NCI-H226 (cell line): ENCODE measurements around the gene PRRT1B.
"Not testable (repeated sequence)": the region's sequence is repeated elsewhere in the genome, so short reads cannot be mapped to it uniquely, and the experiment has no call there.

Experiments used
- DNase-seq: peaks from one replicate; pipeline ENCODE4 v3.0.0-alpha.2; 2015

The PRRT1B gene

DNA sequence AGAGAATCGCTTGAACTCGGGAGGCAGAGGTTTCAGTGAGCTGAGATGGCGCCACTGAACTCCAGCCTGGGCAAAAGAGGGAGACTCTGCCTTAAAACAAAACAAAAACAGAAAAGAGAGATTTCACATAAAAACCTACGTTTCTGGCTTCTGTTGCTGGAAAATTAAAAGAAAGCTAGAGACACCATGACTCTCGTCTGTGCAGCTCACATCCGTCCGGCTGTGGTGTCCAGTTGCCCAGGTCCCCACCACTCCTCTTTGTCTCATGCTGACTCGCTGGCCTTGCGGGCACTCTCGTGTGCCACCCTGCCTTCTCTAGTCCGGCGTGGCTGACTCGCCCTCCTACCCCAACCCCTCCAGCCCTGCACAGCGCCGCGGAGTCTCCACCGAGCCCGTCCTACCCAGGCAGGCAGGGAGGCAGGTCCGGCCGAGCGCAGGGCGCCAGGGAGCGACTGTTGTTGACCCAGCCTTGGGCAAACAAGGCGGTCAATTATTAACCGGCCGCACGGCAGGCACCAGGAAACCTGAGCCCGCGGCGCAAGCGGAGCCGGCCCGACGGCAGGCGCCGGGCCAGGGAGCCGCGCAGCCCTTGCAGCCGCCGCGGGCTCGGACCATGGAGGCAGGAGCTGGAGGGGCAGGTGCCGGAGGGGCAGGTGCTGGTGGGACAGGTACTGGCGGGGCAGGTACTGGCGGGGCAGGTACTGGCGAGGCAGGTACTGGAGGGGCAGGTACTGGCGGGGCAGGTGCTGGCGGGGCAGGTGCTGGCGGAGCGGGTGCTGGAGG is at the start of gene PRRT1B:
Gene PRRT1B (plus strand): TSS at position 521 of the 783 bp plus-strand sequence. CDS start 93 bp downstream, at position 614.
- no peak for DNase-seq

DNA sequence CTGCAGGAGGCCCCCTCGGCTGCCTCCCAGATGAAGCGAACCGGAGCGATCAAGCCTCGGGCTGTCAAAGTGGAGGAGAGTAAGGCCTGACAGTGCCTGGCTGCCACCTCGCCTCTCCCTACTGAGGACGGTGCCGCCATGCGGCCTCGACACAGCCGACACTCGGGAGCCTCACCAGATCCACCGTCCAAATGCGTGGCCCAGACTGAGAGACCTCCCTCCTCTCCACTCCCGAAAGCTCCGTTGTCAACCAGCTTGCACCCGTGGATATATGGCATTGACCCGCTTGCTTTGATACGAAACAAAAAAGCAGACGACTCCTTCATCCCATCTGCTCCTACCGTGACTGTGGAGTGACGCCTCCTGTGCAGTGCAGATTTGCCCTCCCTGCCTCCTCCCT is 49.5 kb upstream of the PRRT1B start:
- no peak for DNase-seq

- no peak for DNase-seq
Measured at GRCh38 chr9:131496844-131497405, 48.4 kb upstream of the PRRT1B start.

- no peak for DNase-seq
Measured at GRCh38 chr9:131499254-131499767, 46.0 kb upstream of the PRRT1B start.

- DNase-seq: no peak
Measured at GRCh38 chr9:131500377-131500776, 44.9 kb upstream of the PRRT1B start.

GRCh38 chr9:131500939-131501541 is 44.3 kb upstream of the PRRT1B start:
- DNase-seq: peak; percentile 61

- DNase-seq: peak; percentile 77
Measured at GRCh38 chr9:131502781-131503625, 42.3 kb upstream of the PRRT1B start, which contains the start of gene POMT1. Gene POMT1, plus strand, starts transcription at chr9:131502918. Its CDS starts 1,301 bp downstream, at chr9:131504219.

- DNase-seq: no peak
Measured at GRCh38 chr9:131503626-131504465, 41.5 kb upstream of the PRRT1B start.

DNA sequence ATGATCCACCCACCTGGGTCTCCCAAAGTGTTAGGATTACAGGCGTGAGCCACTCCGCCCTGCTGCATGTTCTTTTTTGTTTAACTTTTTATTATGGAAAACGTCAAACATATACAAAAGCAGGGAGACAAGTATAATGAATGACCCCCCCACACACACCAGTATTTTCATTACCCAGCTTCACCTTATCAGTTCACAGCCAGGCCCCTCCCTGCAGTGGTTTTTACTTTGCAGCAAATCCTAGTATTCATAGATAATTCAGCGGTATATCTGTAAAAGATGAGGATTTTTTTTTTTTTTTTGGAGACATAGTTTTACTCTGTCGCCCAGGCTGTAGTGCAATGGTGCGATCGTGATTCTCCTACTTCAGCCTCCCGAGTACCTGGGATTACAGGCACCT is 40.3 kb upstream of the PRRT1B start:
- no peak for DNase-seq

DNA sequence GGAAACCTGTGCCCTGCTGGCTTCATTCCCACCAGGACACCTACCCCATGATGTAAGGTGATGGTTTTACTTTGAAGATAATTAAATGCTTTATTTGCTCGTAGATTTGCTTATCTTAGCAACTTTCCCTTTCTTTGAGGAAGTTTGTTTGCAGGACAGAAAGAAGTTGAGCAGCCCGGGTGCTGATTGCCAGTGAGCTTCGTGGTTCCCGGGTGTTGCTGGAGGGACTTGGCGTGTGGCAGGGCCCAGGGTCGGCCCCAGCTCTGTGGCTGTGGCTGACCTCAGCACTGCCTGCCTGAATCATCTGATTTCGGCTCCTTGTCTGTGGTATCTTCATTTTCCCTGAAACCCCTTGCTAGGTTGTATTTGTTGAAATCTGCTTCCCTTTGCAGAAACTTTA is 33.9 kb upstream of the PRRT1B start:
- DNase-seq: no peak

- DNase-seq: no peak
Measured at GRCh38 chr9:131511880-131512279, 33.4 kb upstream of the PRRT1B start.

- DNase-seq: no peak
Measured at GRCh38 chr9:131513177-131513576, 32.1 kb upstream of the PRRT1B start.

GRCh38 chr9:131515559-131516031 is 29.7 kb upstream of the PRRT1B start:
- not testable (repeated sequence) for DNase-seq

GRCh38 chr9:131516100-131516499 is 29.2 kb upstream of the PRRT1B start:
- DNase-seq: no peak

GRCh38 chr9:131516930-131517329 is 28.4 kb upstream of the PRRT1B start:
- no peak for DNase-seq

GRCh38 chr9:131517761-131518190 is 27.5 kb upstream of the PRRT1B start:
- DNase-seq: no peak

DNA sequence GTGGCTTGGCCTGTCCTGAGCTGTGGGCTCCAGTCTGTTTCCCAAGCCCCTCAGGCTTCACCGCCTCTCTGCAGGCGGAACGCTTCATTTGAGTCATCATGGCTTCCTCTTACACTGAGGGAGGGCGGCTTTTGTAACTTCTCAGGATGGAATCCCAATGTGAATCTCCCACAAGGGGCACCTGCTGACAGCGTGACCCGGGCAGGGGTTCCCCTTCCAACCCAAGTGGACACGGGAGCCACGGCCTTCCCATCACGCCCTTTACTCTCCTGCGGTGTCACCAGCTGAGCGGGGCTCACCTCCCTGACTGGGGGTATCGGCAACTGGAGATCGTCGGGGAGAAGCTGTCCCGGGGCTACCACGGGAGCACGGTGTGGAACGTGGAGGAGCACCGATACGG is 26.8 kb upstream of the PRRT1B start:
- no peak for DNase-seq

- no peak for DNase-seq
Measured at GRCh38 chr9:131520503-131520902, 24.8 kb upstream of the PRRT1B start.

GRCh38 chr9:131521203-131521602 is 24.1 kb upstream of the PRRT1B start:
- DNase-seq: no peak

DNA sequence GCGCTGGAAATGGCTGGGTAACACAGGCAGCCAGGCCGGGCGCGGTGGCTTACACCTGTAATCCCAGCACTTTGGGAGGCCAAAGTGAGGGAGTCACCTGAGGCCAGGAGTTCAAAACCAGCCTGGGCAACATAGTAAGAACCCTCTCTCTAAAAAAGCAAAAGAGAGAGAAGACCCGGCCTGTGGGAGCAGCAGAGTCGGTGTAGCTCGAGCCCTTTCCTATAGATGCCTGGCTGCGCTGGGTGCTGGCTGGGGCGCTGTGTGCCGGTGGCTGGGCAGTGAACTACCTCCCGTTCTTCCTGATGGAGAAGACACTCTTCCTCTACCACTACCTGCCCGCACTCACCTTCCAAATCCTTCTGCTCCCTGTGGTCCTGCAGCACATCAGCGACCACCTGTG is 23.5 kb upstream of the PRRT1B start:
- no peak for DNase-seq

DNA sequence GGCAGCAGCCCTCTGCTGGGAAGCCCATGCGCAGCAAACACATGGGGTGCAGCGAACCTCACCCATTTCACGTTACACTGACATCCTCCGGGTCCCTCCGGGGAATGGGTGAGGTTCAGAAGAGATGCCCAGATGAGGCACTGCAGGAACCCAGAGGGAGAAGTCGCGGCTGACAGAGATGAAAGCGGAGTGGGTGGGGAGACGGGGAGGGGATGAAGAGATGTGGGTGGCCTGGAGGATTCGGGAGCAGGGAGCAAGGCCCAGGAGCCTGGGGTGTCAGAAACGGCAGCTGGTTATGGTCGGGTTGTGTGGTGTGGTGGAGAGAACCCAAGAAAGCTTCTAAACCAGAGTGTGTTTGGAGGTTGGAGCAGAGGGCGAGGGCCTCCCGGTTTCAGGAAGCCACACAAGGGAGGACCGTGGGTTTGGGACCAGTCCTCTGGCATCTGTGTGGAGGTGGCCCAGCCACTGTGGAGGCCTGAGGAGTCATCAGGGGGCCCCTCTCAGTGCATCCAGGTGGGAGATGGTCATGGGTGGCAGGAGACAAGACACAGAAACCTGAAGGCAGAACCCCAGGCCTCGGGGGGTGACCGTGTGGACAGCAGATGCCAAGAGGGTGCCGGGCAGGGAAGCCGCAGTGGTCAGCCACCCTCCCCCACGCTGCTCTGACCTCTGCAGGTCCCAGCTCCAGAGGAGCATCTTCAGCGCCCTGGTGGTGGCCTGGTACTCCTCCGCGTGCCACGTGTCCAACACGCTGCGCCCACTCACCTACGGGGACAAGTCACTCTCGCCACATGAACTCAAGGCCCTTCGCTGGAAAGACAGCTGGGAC is 22.9 kb upstream of the PRRT1B start:
- no peak for DNase-seq
